Upper lobe of left lung (tissue), 6 donors: ENCODE data around the gene CTDSP1. TPM values are rescaled to one million over a fixed set of nuclear protein-coding genes. Genes with fewer than 3 reads are reported as not detected.

Experiments
- ATAC-seq, 2 donors: fragments of 200-7000 bp; cut with Tn5 transposase; one replicate each; pipeline ENCODE4 v1.9.1; 2022; ENCODE audit warnings: mild to moderate bottlenecking in 2 of 2, moderate library complexity in 2 of 2; ENCODE audit not compliant: low FRiP score in 2 of 2
- DNase-seq, 2 donors: peaks; one replicate each; pipeline ENCODE4 v3.0.0-alpha.2; 2019 to 2020
- H3K27ac ChIP-seq, 4 donors: fragments of 200-600 bp; sonication (generic); one replicate each; pipeline ENCODE4 v1.5.1; 2016 to 2019
- H3K27me3 ChIP-seq, 4 donors: fragments of 200-600 bp; sonication (generic); one replicate each; pipeline ENCODE4 v1.5.1; 2017 to 2019
- H3K36me3 ChIP-seq, 4 donors: fragments of 200-600 bp; sonication (generic); one replicate each; pipeline ENCODE4 v1.5.1; 2016 to 2019
- H3K4me1 ChIP-seq, 4 donors: fragments of 200-600 bp; sonication (generic); one replicate each; pipeline ENCODE4 v1.5.1; 2018 to 2019
- H3K4me3 ChIP-seq, 4 donors: fragments of 200-600 bp; sonication (generic); one replicate each; pipeline ENCODE4 v1.5.1; 2017 to 2019; ENCODE audit warnings: mild to moderate bottlenecking in 2 of 4, moderate library complexity in 1 of 4
- H3K9me3 ChIP-seq, 4 donors: fragments of 200-600 bp; sonication (generic); one replicate each; pipeline ENCODE4 v1.5.1; 2018 to 2019
- EP300 ChIP-seq, 4 donors: sonication (generic); formaldehyde crosslinking; IDR thresholded peaks; one replicate each; pipeline ENCODE4 v1.5.1; 2017; ENCODE audit warnings: antibody characterized with exemption in 4 of 4, control low read depth in 2 of 4
- POLR2A ChIP-seq, 4 donors: fragments of 450-650 bp; IDR thresholded peaks; one replicate each; pipeline ENCODE4 v1.5.1; 2016 to 2017; ENCODE audit warnings: antibody characterized with exemption in 4 of 4, mild to moderate bottlenecking in 2 of 4
- POLR2AphosphoS5 ChIP-seq, 2 donors: sonication (generic); formaldehyde crosslinking; IDR thresholded peaks; one replicate each; pipeline ENCODE4 v1.5.1; 2017; ENCODE audit warnings: antibody characterized with exemption in 2 of 2
- WGBS, 2 donors: methylation state at CpG; one replicate each; pipeline ENCODE4 v1.1.5; 2017 to 2018; 5-methylcytosine and 5-hydroxymethylcytosine counted together
- total RNA-seq, 6 donors: library from RNA; depleted of rRNA in 4 of 6; stranded (reverse); fragments of >200 nt in 4 of 6; gene quantifications; one replicate each; pipeline versions ENCODE4 v1.1.0 to v1.2.1, GENCODE V29; 2016 to 2021
- TF ChIP-seq, protein P1 (sequence below), 6 experiments: fragments of 450-650 bp in 4 of 6; fragments of 200-600 bp in 2 of 6; sonication (generic) in 2 of 6; IDR thresholded peaks; one replicate each; pipeline ENCODE4 v1.5.1; 2016 to 2019; ENCODE audit warnings: antibody characterized with exemption in 6 of 6
- donor health status: DM: no; HTN: no; CAD: no; lungs with moderate emphysema.
- donor health status: DM: no; HTN: yes; CAD: no; lungs with severe emphysema.

The CTDSP1 gene
- total RNA-seq, 6 donors from 2014 or later, result 96.6 to 239 (median 189) TPM

DNA sequence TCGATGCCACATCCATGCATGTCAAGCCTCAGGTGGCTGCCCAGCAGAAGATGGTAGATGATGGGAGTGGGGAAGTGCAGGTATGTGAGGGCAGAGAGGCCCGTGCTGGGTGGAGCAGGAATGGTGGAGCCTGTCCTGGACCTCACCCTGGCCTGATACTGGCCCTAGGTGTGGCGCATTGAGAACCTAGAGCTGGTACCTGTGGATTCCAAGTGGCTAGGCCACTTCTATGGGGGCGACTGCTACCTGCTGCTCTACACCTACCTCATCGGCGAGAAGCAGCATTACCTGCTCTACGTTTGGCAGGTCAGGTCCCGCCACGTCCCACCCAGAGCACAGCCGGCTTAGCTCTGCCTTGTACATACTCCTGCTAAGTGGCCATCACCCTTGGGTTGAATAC lies 32.2 kb downstream of the CTDSP1 start:
- Histone ChIP-seq H3K4me1 (no peaks in the 10 kb centered on the region), H3K9me3 (no peaks in the 10 kb centered on the region), H3K27me3 (no peaks in the 10 kb centered on the region), H3K4me3 (no peak overlapping the region), H3K36me3 (no peaks in the 10 kb centered on the region), H3K27ac (no peak overlapping the region)
- TF ChIP-seq POLR2A (IDR thresholded peaks at IDR 0.05) (no peak), EP300 (IDR thresholded peaks at IDR 0.05) (no peak), POLR2AphosphoS5 (IDR thresholded peaks at IDR 0.05) (no peak)
- TF ChIP-seq, protein P1, sequence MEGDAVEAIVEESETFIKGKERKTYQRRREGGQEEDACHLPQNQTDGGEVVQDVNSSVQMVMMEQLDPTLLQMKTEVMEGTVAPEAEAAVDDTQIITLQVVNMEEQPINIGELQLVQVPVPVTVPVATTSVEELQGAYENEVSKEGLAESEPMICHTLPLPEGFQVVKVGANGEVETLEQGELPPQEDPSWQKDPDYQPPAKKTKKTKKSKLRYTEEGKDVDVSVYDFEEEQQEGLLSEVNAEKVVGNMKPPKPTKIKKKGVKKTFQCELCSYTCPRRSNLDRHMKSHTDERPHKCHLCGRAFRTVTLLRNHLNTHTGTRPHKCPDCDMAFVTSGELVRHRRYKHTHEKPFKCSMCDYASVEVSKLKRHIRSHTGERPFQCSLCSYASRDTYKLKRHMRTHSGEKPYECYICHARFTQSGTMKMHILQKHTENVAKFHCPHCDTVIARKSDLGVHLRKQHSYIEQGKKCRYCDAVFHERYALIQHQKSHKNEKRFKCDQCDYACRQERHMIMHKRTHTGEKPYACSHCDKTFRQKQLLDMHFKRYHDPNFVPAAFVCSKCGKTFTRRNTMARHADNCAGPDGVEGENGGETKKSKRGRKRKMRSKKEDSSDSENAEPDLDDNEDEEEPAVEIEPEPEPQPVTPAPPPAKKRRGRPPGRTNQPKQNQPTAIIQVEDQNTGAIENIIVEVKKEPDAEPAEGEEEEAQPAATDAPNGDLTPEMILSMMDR (IDR thresholded peaks at IDR 0.05), result no peak
- WGBS, 2 donors, result 88 to 90% methylated on average over 8 to 10 of the region's 10 CpGs
- no peak for DNase-seq
- no peak for ATAC-seq

GRCh38 chr2:218432676-218433365 lies 33.2 kb downstream of the CTDSP1 start:
- 94 to 99% methylated on average over 8 of the region's 8 CpGs for WGBS, 2 donors
- Histone ChIP-seq H3K4me3 (no peak overlapping the region), H3K36me3 (no peaks in the 10 kb centered on the region), H3K27me3 (no peaks in the 10 kb centered on the region), H3K27ac (no peak overlapping the region), H3K9me3 (no peaks in the 10 kb centered on the region), H3K4me1 (no peaks in the 10 kb centered on the region)
- TF ChIP-seq POLR2A (IDR thresholded peaks at IDR 0.05), result no peak
- TF ChIP-seq, protein P1 (IDR thresholded peaks at IDR 0.05), result no peak
- TF ChIP-seq EP300 (IDR thresholded peaks at IDR 0.05), result no peak
- TF ChIP-seq POLR2AphosphoS5 (IDR thresholded peaks at IDR 0.05), result no peak
- DNase-seq, result no peak
- no peak for ATAC-seq

- H3K36me3 ChIP-seq, result no peaks in the 10 kb centered on the region
- WGBS, 2 donors, result 91 to 95% methylated on average over 9 of the region's 9 CpGs
- H3K27me3 ChIP-seq, result no peaks in the 10 kb centered on the region
- TF ChIP-seq POLR2AphosphoS5 (IDR thresholded peaks at IDR 0.05) (no peak), EP300 (IDR thresholded peaks at IDR 0.05) (no peak), POLR2A (IDR thresholded peaks at IDR 0.05) (no peak)
- TF ChIP-seq, protein P1 (IDR thresholded peaks at IDR 0.05), result no peak
- DNase-seq, result no peak
- no peak for ATAC-seq
- no peaks in the 10 kb centered on the region for H3K9me3 ChIP-seq
- no peaks in the 10 kb centered on the region for H3K4me1 ChIP-seq
- H3K27ac ChIP-seq, result no peak overlapping the region
- no peak overlapping the region for H3K4me3 ChIP-seq
These were observed 34.8 kb downstream of the CTDSP1 start for GRCh38 chr2:218434456-218434855.

- Histone ChIP-seq H3K27ac (no peak overlapping the region), H3K9me3 (no peaks in the 10 kb centered on the region), H3K4me3 (no peak overlapping the region), H3K27me3 (no peaks in the 10 kb centered on the region), H3K4me1 (no peaks in the 10 kb centered on the region), H3K36me3 (no peaks in the 10 kb centered on the region)
- no peak for DNase-seq
- 90 to 91% methylated on average over 9 to 11 of the region's 11 CpGs for WGBS, 2 donors
- no peak for TF ChIP-seq POLR2A (IDR thresholded peaks at IDR 0.05)
- TF ChIP-seq, protein P1 (IDR thresholded peaks at IDR 0.05), result no peak
- TF ChIP-seq EP300 (IDR thresholded peaks at IDR 0.05), result no peak
- TF ChIP-seq POLR2AphosphoS5 (IDR thresholded peaks at IDR 0.05), result no peak
- ATAC-seq, result no peak
These were observed 35.6 kb downstream of the CTDSP1 start for GRCh38 chr2:218435003-218435982.
